GM23338 (cell line): ENCODE data around the gene KCNT1. TPM values are rescaled to one million over a fixed set of nuclear protein-coding genes. Genes with fewer than 3 reads are reported as not detected.

Experiments used
- ATAC-seq: fragments of 200-7000 bp; cut with Tn5 transposase; 3 replicates; pipeline ENCODE4 v1.9.1; 2020
- DNase-seq: peaks from one replicate; pipeline ENCODE4 v3.0.0-alpha.2; 2015; ENCODE audit warnings: low spot score
- H2AFZ ChIP-seq: fragments of 200-600 bp; sonication (generic); 2 replicates; pipeline ENCODE4 v1.8.0; 2016; ENCODE audit warnings: antibody characterized with exemption, mild to moderate bottlenecking, moderate library complexity
- H3F3A ChIP-seq: fragments of 200-600 bp; sonication (generic); replicated peaks from 2 replicates; pipeline ENCODE4 v1.8.0; 2017; ENCODE audit warnings: antibody characterized with exemption, mixed run types, low read depth
- H3K27ac ChIP-seq: fragments of 200-600 bp; sonication (generic); 2 replicates; pipeline ENCODE4 v1.6.1; 2016; ENCODE audit warnings: low read depth
- H3K27me3 ChIP-seq: fragments of 200-600 bp; sonication (generic); 2 replicates; pipeline ENCODE4 v1.8.0; 2016; ENCODE audit warnings: mild to moderate bottlenecking, mixed run types, moderate library complexity; ENCODE audit not compliant: insufficient read depth
- H3K36me3 ChIP-seq: fragments of 200-600 bp; sonication (generic); 2 replicates; pipeline ENCODE4 v1.8.0; 2016; ENCODE audit warnings: mild to moderate bottlenecking; ENCODE audit not compliant: insufficient read depth
- H3K4me1 ChIP-seq: fragments of 200-600 bp; sonication (generic); 2 replicates; pipeline ENCODE4 v1.8.0; 2016; ENCODE audit warnings: mild to moderate bottlenecking, moderate library complexity; ENCODE audit not compliant: insufficient read depth
- H3K4me2 ChIP-seq: fragments of 200-600 bp; sonication (generic); 2 replicates; pipeline ENCODE4 v1.7.1; 2017; ENCODE audit warnings: mixed run types
- H3K4me3 ChIP-seq: fragments of 200-600 bp; sonication (generic); 2 replicates; pipeline ENCODE4 v1.6.1; 2016; ENCODE audit warnings: mixed run types
- H3K79me2 ChIP-seq: fragments of 200-600 bp; sonication (generic); replicated peaks from 2 replicates; pipeline ENCODE4 v1.8.0; 2017; ENCODE audit warnings: mild to moderate bottlenecking; ENCODE audit not compliant: insufficient read depth
- H3K9me2 ChIP-seq: fragments of 200-600 bp; sonication (generic); 2 replicates; pipeline ENCODE4 v1.8.0; 2017; ENCODE audit not compliant: insufficient read depth
- H4K20me1 ChIP-seq: fragments of 200-600 bp; sonication (generic); replicated peaks from 2 replicates; pipeline ENCODE4 v1.8.0; 2017; ENCODE audit warnings: mild to moderate bottlenecking; ENCODE audit not compliant: insufficient read depth
- H3K27ac Mint-ChIP-seq: 2 replicates; pipeline ENCODE4 v1.8.0; 2020; ENCODE audit warnings: inconsistent platforms, mild to moderate bottlenecking, moderate library complexity, mixed read lengths
- H3K27me3 Mint-ChIP-seq: 3 replicates; pipeline ENCODE4 v1.8.0; 2022; ENCODE audit warnings: low read depth, mild to moderate bottlenecking, moderate library complexity, mixed read lengths, inconsistent platforms; ENCODE audit not compliant: insufficient read depth, poor library complexity
- H3K36me3 Mint-ChIP-seq: 3 replicates; pipeline ENCODE4 v1.8.0; 2021; ENCODE audit warnings: low read depth, mild to moderate bottlenecking, inconsistent platforms, moderate library complexity, mixed read lengths
- H3K4me1 Mint-ChIP-seq: 3 replicates; pipeline ENCODE4 v1.8.0; 2020; ENCODE audit warnings: mild to moderate bottlenecking, inconsistent platforms, mixed read lengths
- H3K4me3 Mint-ChIP-seq: 3 replicates; pipeline ENCODE4 v1.8.0; 2021; ENCODE audit warnings: moderate library complexity, mild to moderate bottlenecking, inconsistent platforms, mixed read lengths
- H3K9me3 Mint-ChIP-seq: 3 replicates; pipeline ENCODE4 v1.8.0; 2020; ENCODE audit warnings: moderate library complexity, mild to moderate bottlenecking, inconsistent platforms, mixed read lengths
- CREB1 ChIP-seq: fragments of 250-450 bp; sonication (Bioruptor Pico); IDR thresholded peaks from 2 replicates; pipeline ENCODE4 v1.5.0; 2020; ENCODE audit warnings: low read depth, mild to moderate bottlenecking, moderate library complexity
- EZH2 ChIP-seq: fragments of 200-600 bp; sonication (generic); IDR thresholded peaks from one replicate; pipeline ENCODE4 v1.8.0; 2017; ENCODE audit warnings: antibody characterized with exemption, mild to moderate bottlenecking, low read depth; ENCODE audit not compliant: unreplicated experiment
- EZH2phosphoT487 ChIP-seq: fragments of 200-600 bp; sonication (generic); IDR thresholded peaks from one replicate; pipeline ENCODE4 v1.8.1; 2018; ENCODE audit warnings: antibody characterized with exemption; ENCODE audit not compliant: unreplicated experiment
- NANOG ChIP-seq: IDR thresholded peaks from 2 replicates; pipeline ENCODE4 v1.6.1; 2016; ENCODE audit warnings: antibody characterized with exemption, borderline replicate concordance
- STAT1 ChIP-seq: IDR thresholded peaks from one replicate; pipeline ENCODE4 v1.6.1; 2016; ENCODE audit warnings: antibody characterized with exemption; ENCODE audit not compliant: unreplicated experiment
- ZNF331 ChIP-seq: fragments of 250-450 bp; sonication (Bioruptor Pico); IDR thresholded peaks from 2 replicates; pipeline ENCODE4 v1.5.0; 2020; ENCODE audit warnings: low read depth, mild to moderate bottlenecking, moderate library complexity
- polyA plus RNA-seq: library from polyadenylated mRNA; unstranded; fragments of >200 nt; fragmentation: Nextera tagmentation; extraction: Ambion mirVana; gene quantifications from 2 replicates; pipeline ENCODE4 v1.2.1, GENCODE V29; 2016
- total RNA-seq: library from RNA; depleted of rRNA; stranded (reverse); fragments of >200 nt; shearing (Covaris generic); gene quantifications from 2 replicates; pipeline ENCODE4 v1.2.3, GENCODE V29; 2014
- TF ChIP-seq, protein P1 (sequence below), 2 experiments: fragments of 200-600 bp in 1 of 2; sonication (generic) in 1 of 2; conservative IDR thresholded peaks; 2 replicates each; pipeline versions ENCODE4 v1.5.1 to v1.6.1; 2016 to 2017; ENCODE audit warnings: antibody characterized with exemption in 2 of 2, low read depth in 2 of 2, mild to moderate bottlenecking in 2 of 2, moderate library complexity in 1 of 2
- TF ChIP-seq, protein P2 (sequence below): IDR thresholded peaks from 2 replicates; pipeline ENCODE4 v1.6.1; 2016; ENCODE audit warnings: antibody characterized with exemption
- TF ChIP-seq, protein P3 (sequence below): IDR thresholded peaks from one replicate; pipeline ENCODE4 v1.6.1; 2018; ENCODE audit warnings: antibody characterized with exemption; ENCODE audit not compliant: unreplicated experiment

KCNT1 gene
- total and polyA plus RNA-seq, 2 experiments from 2014 or later, result 0.05 to 0.28 TPM

DNA sequence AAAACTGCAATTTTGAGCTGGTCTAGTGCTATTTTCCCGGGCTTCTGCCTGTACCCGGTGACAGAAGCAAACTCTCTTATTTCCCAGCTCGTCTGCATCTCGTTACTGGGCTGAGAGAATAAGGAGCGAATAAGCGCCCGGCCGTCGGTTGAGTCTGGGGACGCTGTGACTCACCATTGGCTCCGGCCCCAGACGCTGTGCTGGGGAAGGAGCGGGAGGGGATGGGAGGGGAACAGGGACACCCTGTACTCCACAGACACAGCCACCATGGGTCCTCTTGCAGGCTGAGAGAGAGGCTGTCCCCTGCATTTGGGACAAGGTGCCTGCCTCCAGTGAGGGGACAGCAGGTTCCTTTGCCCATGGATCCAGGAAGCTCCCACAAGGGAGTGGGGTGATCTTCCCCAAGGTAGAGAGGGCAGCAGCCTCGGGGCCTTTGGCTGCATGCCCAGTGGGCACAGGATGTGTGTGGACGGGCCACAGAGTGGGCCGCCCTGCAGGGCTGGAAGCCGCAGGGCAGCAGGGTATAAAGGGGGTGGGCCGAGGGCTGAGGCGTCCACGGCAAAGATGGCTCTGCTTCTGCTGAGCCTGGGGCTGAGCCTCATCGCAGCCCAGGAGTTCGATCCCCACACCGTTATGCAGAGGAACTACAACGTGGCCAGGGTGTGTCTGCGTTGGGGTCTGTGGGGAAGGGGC lies 39.1 kb upstream of the KCNT1 start, which contains the start of gene LCN9 (continued):
- TF ChIP-seq, protein P1, sequence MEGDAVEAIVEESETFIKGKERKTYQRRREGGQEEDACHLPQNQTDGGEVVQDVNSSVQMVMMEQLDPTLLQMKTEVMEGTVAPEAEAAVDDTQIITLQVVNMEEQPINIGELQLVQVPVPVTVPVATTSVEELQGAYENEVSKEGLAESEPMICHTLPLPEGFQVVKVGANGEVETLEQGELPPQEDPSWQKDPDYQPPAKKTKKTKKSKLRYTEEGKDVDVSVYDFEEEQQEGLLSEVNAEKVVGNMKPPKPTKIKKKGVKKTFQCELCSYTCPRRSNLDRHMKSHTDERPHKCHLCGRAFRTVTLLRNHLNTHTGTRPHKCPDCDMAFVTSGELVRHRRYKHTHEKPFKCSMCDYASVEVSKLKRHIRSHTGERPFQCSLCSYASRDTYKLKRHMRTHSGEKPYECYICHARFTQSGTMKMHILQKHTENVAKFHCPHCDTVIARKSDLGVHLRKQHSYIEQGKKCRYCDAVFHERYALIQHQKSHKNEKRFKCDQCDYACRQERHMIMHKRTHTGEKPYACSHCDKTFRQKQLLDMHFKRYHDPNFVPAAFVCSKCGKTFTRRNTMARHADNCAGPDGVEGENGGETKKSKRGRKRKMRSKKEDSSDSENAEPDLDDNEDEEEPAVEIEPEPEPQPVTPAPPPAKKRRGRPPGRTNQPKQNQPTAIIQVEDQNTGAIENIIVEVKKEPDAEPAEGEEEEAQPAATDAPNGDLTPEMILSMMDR (conservative IDR thresholded peaks at IDR 0.05; ENCODE audit: low read depth in 2 of 2), result no peak
- TF ChIP-seq, protein P2, sequence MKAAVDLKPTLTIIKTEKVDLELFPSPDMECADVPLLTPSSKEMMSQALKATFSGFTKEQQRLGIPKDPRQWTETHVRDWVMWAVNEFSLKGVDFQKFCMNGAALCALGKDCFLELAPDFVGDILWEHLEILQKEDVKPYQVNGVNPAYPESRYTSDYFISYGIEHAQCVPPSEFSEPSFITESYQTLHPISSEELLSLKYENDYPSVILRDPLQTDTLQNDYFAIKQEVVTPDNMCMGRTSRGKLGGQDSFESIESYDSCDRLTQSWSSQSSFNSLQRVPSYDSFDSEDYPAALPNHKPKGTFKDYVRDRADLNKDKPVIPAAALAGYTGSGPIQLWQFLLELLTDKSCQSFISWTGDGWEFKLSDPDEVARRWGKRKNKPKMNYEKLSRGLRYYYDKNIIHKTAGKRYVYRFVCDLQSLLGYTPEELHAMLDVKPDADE, result no peak
- TF ChIP-seq STAT1, result no peak
- TF ChIP-seq EZH2phosphoT487, result no peak
- no peak for TF ChIP-seq ZNF331 (CRISPR knock-in tag)
- no peak for TF ChIP-seq NANOG
- TF ChIP-seq, protein P3, sequence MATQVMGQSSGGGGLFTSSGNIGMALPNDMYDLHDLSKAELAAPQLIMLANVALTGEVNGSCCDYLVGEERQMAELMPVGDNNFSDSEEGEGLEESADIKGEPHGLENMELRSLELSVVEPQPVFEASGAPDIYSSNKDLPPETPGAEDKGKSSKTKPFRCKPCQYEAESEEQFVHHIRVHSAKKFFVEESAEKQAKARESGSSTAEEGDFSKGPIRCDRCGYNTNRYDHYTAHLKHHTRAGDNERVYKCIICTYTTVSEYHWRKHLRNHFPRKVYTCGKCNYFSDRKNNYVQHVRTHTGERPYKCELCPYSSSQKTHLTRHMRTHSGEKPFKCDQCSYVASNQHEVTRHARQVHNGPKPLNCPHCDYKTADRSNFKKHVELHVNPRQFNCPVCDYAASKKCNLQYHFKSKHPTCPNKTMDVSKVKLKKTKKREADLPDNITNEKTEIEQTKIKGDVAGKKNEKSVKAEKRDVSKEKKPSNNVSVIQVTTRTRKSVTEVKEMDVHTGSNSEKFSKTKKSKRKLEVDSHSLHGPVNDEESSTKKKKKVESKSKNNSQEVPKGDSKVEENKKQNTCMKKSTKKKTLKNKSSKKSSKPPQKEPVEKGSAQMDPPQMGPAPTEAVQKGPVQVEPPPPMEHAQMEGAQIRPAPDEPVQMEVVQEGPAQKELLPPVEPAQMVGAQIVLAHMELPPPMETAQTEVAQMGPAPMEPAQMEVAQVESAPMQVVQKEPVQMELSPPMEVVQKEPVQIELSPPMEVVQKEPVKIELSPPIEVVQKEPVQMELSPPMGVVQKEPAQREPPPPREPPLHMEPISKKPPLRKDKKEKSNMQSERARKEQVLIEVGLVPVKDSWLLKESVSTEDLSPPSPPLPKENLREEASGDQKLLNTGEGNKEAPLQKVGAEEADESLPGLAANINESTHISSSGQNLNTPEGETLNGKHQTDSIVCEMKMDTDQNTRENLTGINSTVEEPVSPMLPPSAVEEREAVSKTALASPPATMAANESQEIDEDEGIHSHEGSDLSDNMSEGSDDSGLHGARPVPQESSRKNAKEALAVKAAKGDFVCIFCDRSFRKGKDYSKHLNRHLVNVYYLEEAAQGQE, result no peak
- TF ChIP-seq CREB1, result no peak
- no peak for TF ChIP-seq EZH2

DNA sequence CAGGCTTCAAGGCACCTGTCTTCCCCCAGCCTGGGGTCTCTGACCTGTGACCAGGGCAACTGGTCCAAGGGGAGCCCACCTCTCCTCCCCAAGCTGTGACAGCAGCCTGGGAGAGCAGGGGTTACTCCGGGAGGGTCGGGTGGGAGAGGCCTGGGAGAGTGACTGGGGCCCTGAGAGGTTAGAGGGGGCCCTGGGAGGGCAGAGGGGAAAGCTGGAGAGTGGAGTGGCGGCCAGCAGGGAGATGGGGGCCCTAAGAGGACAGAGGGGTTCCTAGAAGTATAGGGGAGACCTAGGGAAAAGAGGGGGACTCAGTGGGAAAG lies 38.6 kb upstream of the KCNT1 start:
- no peaks in the 10 kb centered on the region for H4K20me1 ChIP-seq
- H3K4me1 Mint-ChIP-seq, result peaks cover 6% of the 10 kb centered on the region
- H3K9me2 ChIP-seq, result no peaks in the 10 kb centered on the region
- no peaks in the 10 kb centered on the region for H3F3A ChIP-seq
- H3K4me3 ChIP-seq, result no peak overlapping the region
- peaks cover 2% of the 10 kb centered on the region for H3K27me3 Mint-ChIP-seq
- H2AFZ ChIP-seq, result no peak overlapping the region
- DNase-seq (no peak), ATAC-seq (no peak)
- H3K36me3 ChIP-seq, result no peaks in the 10 kb centered on the region
- H3K4me1 ChIP-seq, result no peaks in the 10 kb centered on the region; the same call in 1 of the 2 replicates
- peaks cover 1% of the 10 kb centered on the region; the same call in 1 of the 3 replicates for H3K36me3 Mint-ChIP-seq
- no peaks in the 10 kb centered on the region for H3K27me3 ChIP-seq
- no peak overlapping the region for H3K27ac ChIP-seq
- H3K79me2 ChIP-seq, result no peaks in the 10 kb centered on the region
- H3K4me2 ChIP-seq, result no peak overlapping the region
- H3K4me3 Mint-ChIP-seq, result no peak overlapping the region
- peaks cover 7% of the 10 kb centered on the region for H3K9me3 Mint-ChIP-seq
- no peak overlapping the region for H3K27ac Mint-ChIP-seq
- TF ChIP-seq ZNF331 (CRISPR knock-in tag), result no peak
- TF ChIP-seq, protein P3, result no peak
- TF ChIP-seq EZH2phosphoT487, result no peak
